Right lobe of liver (tissue), 4 donors: ENCODE measurements around the gene OR14A16.

Source experiments
- POLR2A ChIP-seq: fragments of 450-650 bp; IDR thresholded peaks from one replicate; pipeline ENCODE4 v1.6.1; 2017; ENCODE audit warnings: antibody characterized with exemption, mild to moderate bottlenecking
- TF ChIP-seq, protein P1 (sequence below), 4 donors: fragments of 200-600 bp in 3 of 4; fragments of 450-650 bp in 1 of 4; IDR thresholded peaks; one replicate each; pipeline versions ENCODE4 v1.5.1 to v1.8.0; 2016 to 2022; ENCODE audit warnings: antibody characterized with exemption in 4 of 4, mild to moderate bottlenecking in 2 of 4
- donor health status: DM: no; HTN: no; CAD: no.
- donor health status: DM: no; HTN: no; CAD: no.
- donor health status: DM: no; HTN: yes; CAD: no.

DNA sequence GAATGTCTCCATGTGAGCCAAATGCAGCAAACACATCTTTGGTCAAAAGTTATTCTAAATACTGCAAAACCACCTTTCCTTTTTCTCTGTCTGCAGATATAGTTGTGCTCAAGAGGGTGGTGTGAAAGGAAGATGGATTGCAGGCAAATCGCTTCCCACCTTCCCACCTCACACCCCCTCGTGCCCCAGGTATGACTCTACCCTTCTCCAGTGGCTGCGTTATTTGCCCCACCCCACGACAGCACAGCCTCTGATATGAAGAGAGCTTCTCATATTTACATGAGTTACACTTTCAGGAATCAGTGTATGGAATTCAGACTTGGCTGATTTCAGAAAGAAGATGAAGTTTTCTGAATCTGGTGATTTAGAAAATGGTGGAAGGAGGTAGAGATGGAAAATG, 38.8 kb upstream of the OR14A16 start:
- TF ChIP-seq, protein P1, sequence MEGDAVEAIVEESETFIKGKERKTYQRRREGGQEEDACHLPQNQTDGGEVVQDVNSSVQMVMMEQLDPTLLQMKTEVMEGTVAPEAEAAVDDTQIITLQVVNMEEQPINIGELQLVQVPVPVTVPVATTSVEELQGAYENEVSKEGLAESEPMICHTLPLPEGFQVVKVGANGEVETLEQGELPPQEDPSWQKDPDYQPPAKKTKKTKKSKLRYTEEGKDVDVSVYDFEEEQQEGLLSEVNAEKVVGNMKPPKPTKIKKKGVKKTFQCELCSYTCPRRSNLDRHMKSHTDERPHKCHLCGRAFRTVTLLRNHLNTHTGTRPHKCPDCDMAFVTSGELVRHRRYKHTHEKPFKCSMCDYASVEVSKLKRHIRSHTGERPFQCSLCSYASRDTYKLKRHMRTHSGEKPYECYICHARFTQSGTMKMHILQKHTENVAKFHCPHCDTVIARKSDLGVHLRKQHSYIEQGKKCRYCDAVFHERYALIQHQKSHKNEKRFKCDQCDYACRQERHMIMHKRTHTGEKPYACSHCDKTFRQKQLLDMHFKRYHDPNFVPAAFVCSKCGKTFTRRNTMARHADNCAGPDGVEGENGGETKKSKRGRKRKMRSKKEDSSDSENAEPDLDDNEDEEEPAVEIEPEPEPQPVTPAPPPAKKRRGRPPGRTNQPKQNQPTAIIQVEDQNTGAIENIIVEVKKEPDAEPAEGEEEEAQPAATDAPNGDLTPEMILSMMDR (IDR thresholded peaks at IDR 0.05) = no peak
- no peak for TF ChIP-seq POLR2A
